Immature natural killer cell (primary cell): ENCODE measurements around the gene NFIB. TPM values are rescaled to one million over a fixed set of nuclear protein-coding genes. Genes with fewer than 3 reads are reported as not detected.

Experiments
- DNase-seq, 3 donors: peaks; one replicate each; pipeline ENCODE4 v3.0.0; 2022; ENCODE audit warnings: mixed read lengths in 1 of 3
- H3K27ac Mint-ChIP-seq, 6 donors: one replicate each; pipeline ENCODE4 v1.8.0; 2020; ENCODE audit warnings: mixed read lengths in 6 of 6, mild to moderate bottlenecking in 5 of 6, inconsistent platforms in 4 of 6, moderate library complexity in 3 of 6
- H3K27me3 Mint-ChIP-seq, 3 donors: one replicate each; pipeline ENCODE4 v1.8.0; 2020 to 2021; ENCODE audit warnings: low read depth in 3 of 3, mild to moderate bottlenecking in 3 of 3, mixed read lengths in 3 of 3, moderate library complexity in 3 of 3, inconsistent platforms in 1 of 3
- H3K36me3 Mint-ChIP-seq, 3 donors: one replicate each; pipeline ENCODE4 v1.8.0; 2020; ENCODE audit warnings: mixed read lengths in 3 of 3, inconsistent platforms in 2 of 3, mild to moderate bottlenecking in 2 of 3
- H3K4me1 Mint-ChIP-seq, 2 donors: one replicate each; pipeline ENCODE4 v1.8.0; 2020; ENCODE audit warnings: inconsistent platforms in 2 of 2, mild to moderate bottlenecking in 2 of 2, mixed read lengths in 2 of 2, moderate library complexity in 1 of 2
- H3K4me3 Mint-ChIP-seq, 5 donors: one replicate each; pipeline ENCODE4 v1.8.0; 2020; ENCODE audit warnings: mild to moderate bottlenecking in 5 of 5, mixed read lengths in 5 of 5, inconsistent platforms in 3 of 5, moderate library complexity in 3 of 5
- H3K9me3 Mint-ChIP-seq, 6 donors: one replicate each; pipeline ENCODE4 v1.8.0; 2020; ENCODE audit warnings: mild to moderate bottlenecking in 6 of 6, mixed read lengths in 6 of 6, inconsistent platforms in 4 of 6, moderate library complexity in 3 of 6
- polyA plus RNA-seq, 3 donors: library from polyadenylated mRNA; unstranded; fragments of 300-500 nt; fragmentation: Illumina TruSeq; gene quantifications; one replicate each; pipeline ENCODE4 v1.2.3, GENCODE V29; 2021

The NFIB gene
- polyA plus RNA-seq, 3 donors from 2014 or later = not detected

DNA sequence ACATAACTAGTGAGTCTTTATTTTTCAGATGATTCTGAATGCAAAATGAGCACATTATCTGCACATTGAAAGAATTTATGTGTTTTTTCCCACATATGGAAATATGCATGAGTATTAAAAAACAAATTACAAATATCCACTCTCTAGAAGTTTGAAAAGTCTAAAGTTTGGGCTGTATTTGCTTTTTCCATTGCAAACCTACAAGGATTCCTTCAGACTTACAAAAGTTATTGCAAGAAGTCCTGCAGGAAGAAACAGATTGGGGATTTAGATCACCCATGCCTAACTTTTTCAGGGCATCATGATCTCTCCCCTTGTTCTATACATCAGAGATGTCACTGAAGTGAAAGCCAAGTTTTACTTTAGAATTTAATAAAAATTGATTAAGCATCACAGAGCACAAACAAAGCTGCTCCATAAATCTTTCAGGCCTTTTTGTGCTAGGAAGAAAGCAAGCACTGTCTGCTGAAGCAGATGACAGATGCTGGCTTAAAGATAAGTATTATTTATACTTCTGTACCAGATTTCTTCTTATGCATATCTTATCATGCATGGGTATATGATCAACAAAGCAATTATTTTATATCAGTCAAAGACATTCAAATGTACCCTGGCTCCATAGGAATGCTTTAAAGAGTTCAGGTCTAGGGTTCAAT lies 71.7 kb downstream of the NFIB start:
- Mint-ChIP-seq H3K27ac (no peak overlapping the region), H3K4me1 (no peaks in the 10 kb centered on the region), H3K4me3 (no peak overlapping the region), H3K36me3 (no peaks in the 10 kb centered on the region), H3K27me3 (peaks cover 0 to 3% (median 2%) of the 10 kb centered on the region in 3 donors), H3K9me3 (peaks cover 0 to 12% (median 4%) of the 10 kb centered on the region in 6 donors)
- DNase-seq = no peak

- Mint-ChIP-seq H3K4me1 (no peaks in the 10 kb centered on the region), H3K27me3 (peaks cover 0 to 2% (median 0%) of the 10 kb centered on the region in 3 donors), H3K36me3 (no peaks in the 10 kb centered on the region), H3K27ac (no peak overlapping the region), H3K4me3 (no peak overlapping the region), H3K9me3 (peaks cover 0 to 14% (median 3%) of the 10 kb centered on the region in 6 donors)
- no peak for DNase-seq
Observed at GRCh38 chr9:14240537-14240936, 73.4 kb downstream of the NFIB start.

DNA sequence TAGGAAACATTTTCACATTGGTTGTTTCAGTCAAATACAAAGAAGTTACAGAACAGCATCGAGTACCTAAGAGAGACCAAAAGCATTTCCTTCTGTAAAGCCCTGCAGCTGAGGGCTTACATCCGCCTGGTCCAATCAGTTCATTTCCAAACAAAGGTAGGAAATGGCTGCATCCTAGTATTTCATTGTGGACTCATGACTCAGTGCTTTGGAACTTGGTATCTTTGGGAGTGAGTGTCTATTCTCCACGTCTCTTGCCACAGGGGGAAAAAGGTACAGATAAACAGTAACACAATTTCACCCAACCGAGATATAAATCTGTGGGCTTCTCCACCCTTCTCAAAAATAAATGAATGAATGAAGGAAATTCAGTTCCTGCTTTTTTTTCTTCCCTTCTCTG lies 75.4 kb downstream of the NFIB start:
- H3K27ac Mint-ChIP-seq = no peak overlapping the region
- H3K9me3 Mint-ChIP-seq = peaks cover 0 to 14% (median 1%) of the 10 kb centered on the region in 6 donors
- peaks cover 0 to 3% (median 0%) of the 10 kb centered on the region in 3 donors for H3K27me3 Mint-ChIP-seq
- no peaks in the 10 kb centered on the region for H3K4me1 Mint-ChIP-seq
- H3K4me3 Mint-ChIP-seq = no peak overlapping the region
- no peaks in the 10 kb centered on the region for H3K36me3 Mint-ChIP-seq
- no peak for DNase-seq

DNA sequence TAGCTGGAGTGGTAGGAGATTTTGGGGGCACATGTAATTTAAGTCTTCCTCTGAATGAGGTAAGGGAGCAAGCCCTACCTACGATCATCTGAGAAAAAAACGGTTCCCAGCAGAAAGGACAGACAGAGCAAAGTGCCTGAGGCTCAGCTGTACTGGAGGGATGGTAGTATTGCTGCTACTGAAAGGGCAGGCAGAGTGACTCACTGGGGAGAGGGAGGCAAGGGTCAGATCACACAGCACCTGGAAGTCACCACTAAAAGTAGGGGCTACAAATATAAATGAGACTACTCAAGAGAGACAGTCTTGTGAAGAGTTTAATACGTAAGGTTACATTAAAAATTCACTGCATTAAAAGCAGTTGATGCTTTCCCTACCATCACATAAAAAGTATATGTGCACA lies 75.9 kb downstream of the NFIB start:
- H3K4me3 Mint-ChIP-seq = no peak overlapping the region
- no peak for DNase-seq
- H3K27me3 Mint-ChIP-seq = peaks cover 0 to 3% (median 0%) of the 10 kb centered on the region in 3 donors
- H3K9me3 Mint-ChIP-seq = peaks cover 0 to 14% (median 1%) of the 10 kb centered on the region in 6 donors
- H3K36me3 Mint-ChIP-seq = no peaks in the 10 kb centered on the region
- H3K27ac Mint-ChIP-seq = no peak overlapping the region
- no peaks in the 10 kb centered on the region for H3K4me1 Mint-ChIP-seq

DNA sequence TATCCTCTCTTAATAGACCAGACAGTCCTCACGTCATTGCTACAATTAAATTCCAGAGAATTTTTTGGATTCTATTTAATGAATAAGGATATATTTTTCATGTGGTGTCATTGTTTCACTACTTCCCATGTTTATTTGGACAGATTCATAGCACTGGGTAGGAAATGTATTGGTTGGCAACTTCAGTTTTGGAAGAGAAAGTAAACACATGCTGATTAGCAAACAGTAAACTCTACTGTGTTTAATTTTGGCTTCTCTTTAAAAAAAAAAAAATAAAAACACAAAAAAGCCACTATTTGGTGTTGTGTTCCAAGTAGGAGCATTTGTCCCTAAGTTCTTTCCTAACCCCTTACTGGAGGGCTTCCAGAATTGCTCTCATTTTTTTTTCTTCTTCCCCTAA lies 77.3 kb downstream of the NFIB start:
- DNase-seq = no peak
- no peak overlapping the region for H3K4me3 Mint-ChIP-seq
- no peaks in the 10 kb centered on the region for H3K36me3 Mint-ChIP-seq
- H3K4me1 Mint-ChIP-seq = no peaks in the 10 kb centered on the region
- peaks cover 0 to 3% (median 0%) of the 10 kb centered on the region in 3 donors for H3K27me3 Mint-ChIP-seq
- no peak overlapping the region for H3K27ac Mint-ChIP-seq
- peaks cover 0 to 12% (median 1%) of the 10 kb centered on the region in 6 donors for H3K9me3 Mint-ChIP-seq

GRCh38 chr9:14232111-14232510 lies 81.8 kb downstream of the NFIB start:
- Mint-ChIP-seq H3K4me1 (no peaks in the 10 kb centered on the region), H3K27me3 (peaks cover 0 to 3% (median 0%) of the 10 kb centered on the region in 3 donors), H3K36me3 (no peaks in the 10 kb centered on the region), H3K9me3 (peaks cover 0 to 6% (median 0%) of the 10 kb centered on the region in 6 donors), H3K27ac (no peak overlapping the region), H3K4me3 (no peak overlapping the region)
- DNase-seq = no peak

GRCh38 chr9:14231196-14231990 lies 82.5 kb downstream of the NFIB start:
- Mint-ChIP-seq H3K27ac (no peak overlapping the region), H3K4me1 (no peaks in the 10 kb centered on the region), H3K27me3 (peaks cover 0 to 3% (median 0%) of the 10 kb centered on the region in 3 donors), H3K9me3 (peaks cover 0 to 6% (median 0%) of the 10 kb centered on the region in 6 donors), H3K4me3 (no peak overlapping the region), H3K36me3 (no peaks in the 10 kb centered on the region)
- DNase-seq = no peak

GRCh38 chr9:14228602-14229001 lies 85.3 kb downstream of the NFIB start:
- Mint-ChIP-seq H3K4me3 (no peak overlapping the region), H3K27me3 (no peaks in the 10 kb centered on the region), H3K4me1 (no peaks in the 10 kb centered on the region), H3K27ac (no peak overlapping the region), H3K9me3 (peaks cover 0 to 7% (median 0%) of the 10 kb centered on the region in 6 donors), H3K36me3 (no peaks in the 10 kb centered on the region)
- DNase-seq = no peak

DNA sequence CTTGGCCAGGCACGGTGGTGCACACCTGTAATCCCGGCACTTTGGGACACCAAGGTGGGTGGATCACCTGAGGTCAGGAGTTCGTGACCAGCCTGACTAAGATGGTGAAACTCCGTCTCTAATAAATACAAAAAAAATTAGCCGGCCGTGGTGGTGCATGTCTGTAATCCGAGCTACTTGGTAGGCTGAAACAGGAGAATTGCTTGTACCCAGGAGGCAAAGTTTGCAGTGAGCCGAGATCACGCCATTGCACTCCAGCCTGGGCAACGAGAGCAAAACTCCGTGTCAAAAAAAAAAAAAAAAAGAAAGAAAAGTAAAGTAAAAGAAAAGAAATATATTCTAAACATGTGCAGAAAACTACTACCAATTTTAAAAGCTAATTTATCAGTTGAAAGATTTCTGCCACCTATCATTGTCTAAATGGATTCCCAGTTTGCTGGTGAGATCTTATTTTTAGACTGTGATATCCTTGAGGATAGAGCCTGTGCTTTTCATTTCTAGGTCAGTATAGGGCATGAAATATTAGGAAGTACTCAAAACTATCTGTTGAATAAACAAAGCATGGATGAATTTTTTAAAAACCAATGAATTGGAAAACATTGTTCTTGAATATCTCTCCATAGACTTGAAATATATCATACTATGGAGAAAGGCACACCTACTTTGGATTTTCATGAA lies 86.9 kb downstream of the NFIB start:
- H3K4me1 Mint-ChIP-seq = no peaks in the 10 kb centered on the region
- H3K27me3 Mint-ChIP-seq = peaks cover 0 to under 1% (median 0%) of the 10 kb centered on the region in 3 donors
- H3K27ac Mint-ChIP-seq = no peak overlapping the region
- DNase-seq = no peak
- no peak overlapping the region for H3K4me3 Mint-ChIP-seq
- peaks cover 0 to 13% (median 1%) of the 10 kb centered on the region in 6 donors for H3K9me3 Mint-ChIP-seq
- H3K36me3 Mint-ChIP-seq = no peaks in the 10 kb centered on the region

DNA sequence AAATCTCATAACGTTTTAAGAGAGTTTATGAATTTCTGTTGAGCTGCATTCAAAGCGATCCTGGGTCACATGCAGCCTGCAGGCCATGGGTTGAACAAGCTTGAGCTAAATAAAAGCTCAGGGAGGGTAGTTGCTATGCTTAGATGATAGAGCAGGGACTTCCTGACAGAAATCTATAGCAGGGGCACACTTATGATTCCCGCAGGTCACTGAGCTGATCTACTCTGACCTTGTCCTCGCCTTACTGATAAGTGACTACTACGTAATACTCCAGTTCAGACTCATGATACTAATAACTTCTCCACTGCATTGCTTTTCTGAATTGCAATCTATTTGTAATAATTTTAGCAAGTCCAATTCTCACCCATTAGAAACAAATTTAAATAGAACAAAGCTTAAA lies 90.9 kb downstream of the NFIB start:
- Mint-ChIP-seq H3K4me3 (no peak overlapping the region), H3K36me3 (no peaks in the 10 kb centered on the region), H3K27me3 (peaks cover 0 to 1% (median 0%) of the 10 kb centered on the region in 3 donors), H3K9me3 (peaks cover 0 to 19% (median 2%) of the 10 kb centered on the region in 6 donors), H3K4me1 (no peaks in the 10 kb centered on the region), H3K27ac (no peak overlapping the region)
- no peak for DNase-seq

DNA sequence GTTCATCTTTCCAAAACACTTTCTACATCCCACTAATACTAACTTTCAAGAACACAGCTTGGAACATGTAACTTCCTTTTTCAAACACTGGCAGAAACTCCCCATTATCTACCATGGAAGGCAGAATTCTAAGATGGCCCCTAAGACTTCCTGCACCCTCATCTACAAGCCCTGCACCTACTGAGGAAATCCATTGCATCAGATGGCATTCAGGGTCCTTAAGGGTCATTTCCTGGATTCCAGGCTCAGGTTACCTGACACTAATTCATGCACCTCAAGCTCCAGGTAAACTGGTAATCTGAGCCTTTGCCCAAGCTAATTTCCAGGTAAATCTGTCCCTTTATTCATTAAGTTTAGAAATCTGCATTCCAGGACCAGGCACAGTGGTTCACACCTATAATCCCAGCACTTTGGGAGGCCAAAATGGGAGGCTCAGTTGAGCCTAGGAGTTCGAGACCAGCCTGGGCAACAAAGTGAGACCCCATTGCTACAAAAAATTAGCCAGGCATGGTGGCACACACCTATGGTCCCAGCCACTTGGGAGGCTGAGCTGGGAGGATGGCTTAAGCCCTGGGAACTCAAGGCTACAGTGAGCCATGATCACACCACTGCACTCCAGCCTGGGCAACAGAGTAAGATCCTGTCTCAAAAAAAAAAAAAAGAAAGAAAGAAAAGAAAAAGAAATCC lies 91.6 kb downstream of the NFIB start:
- no peak overlapping the region for H3K27ac Mint-ChIP-seq
- peaks cover 0 to 1% (median 0%) of the 10 kb centered on the region in 3 donors for H3K27me3 Mint-ChIP-seq
- H3K36me3 Mint-ChIP-seq = no peaks in the 10 kb centered on the region
- no peak for DNase-seq
- no peak overlapping the region for H3K4me3 Mint-ChIP-seq
- H3K4me1 Mint-ChIP-seq = no peaks in the 10 kb centered on the region
- peaks cover 0 to 19% (median 2%) of the 10 kb centered on the region in 6 donors for H3K9me3 Mint-ChIP-seq

- no peak overlapping the region for H3K4me3 Mint-ChIP-seq
- peaks cover 0 to 19% (median 2%) of the 10 kb centered on the region in 6 donors for H3K9me3 Mint-ChIP-seq
- H3K36me3 Mint-ChIP-seq = no peaks in the 10 kb centered on the region
- no peak overlapping the region for H3K27ac Mint-ChIP-seq
- H3K4me1 Mint-ChIP-seq = no peaks in the 10 kb centered on the region
- no peak for DNase-seq
- peaks cover 0 to 1% (median 0%) of the 10 kb centered on the region in 3 donors for H3K27me3 Mint-ChIP-seq
Observed at GRCh38 chr9:14221558-14221957, 92.4 kb downstream of the NFIB start.

GRCh38 chr9:14221119-14221518 lies 92.8 kb downstream of the NFIB start:
- DNase-seq = no peak
- Mint-ChIP-seq H3K4me1 (no peaks in the 10 kb centered on the region), H3K36me3 (no peaks in the 10 kb centered on the region), H3K27me3 (peaks cover 0 to 1% (median 0%) of the 10 kb centered on the region in 3 donors), H3K4me3 (no peak overlapping the region), H3K9me3 (peaks cover 0 to 19% (median 2%) of the 10 kb centered on the region in 6 donors), H3K27ac (no peak overlapping the region)
